ENCODE results near the gene UBE3A. TPM values are rescaled to one million over a fixed set of nuclear protein-coding genes. Genes with fewer than 3 reads are reported as not detected.

UBE3A gene
- total RNA-seq, 2 donors from 2014 or later = 61.1 to 79.8 TPM

DNA sequence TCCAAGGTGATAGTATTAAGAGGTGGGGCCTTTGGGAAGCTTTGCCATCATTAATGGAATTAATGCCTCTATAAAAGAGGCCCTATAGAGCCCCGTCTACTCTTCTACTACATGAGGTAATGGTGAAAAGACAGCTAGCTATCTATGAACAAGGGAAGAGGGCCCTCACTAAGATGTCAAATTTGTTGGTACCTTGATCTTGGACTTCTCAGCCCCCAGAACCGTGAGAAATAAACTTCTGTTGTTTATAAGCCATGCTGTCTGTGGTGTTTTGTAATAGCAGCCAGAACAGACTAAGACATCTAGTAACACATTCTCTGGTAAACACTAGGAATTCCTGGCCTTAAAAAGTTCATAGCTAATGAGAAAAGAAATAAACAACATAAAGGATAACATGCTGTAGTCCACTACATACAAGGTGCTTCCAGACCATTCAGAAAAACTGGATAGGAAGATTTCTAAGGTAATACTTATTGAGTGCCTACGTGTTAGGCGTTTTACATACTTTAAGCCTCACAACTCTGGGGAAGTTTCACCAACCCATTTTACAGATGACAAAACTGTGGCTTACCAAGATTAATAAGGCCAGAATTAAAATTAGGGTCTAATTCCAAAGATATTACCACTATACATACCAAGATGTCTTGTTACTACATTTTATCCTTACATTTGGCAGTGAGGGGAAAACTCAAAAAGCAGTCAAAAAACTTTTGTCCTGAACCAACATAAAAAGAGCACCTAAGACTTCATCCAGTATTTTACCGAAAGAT is 3.2 kb downstream of the UBE3A start:
- intact Hi-C loops (cut with DNase I) = loop anchor here (5.0 to 10.0 kb wide), 3 partner anchors 88 to 478 kb away; no protein-coding TSS in a partner anchor
- Histone ChIP-seq H3K9me3 (no peaks in the 10 kb centered on the region), H3K4me1 (replicated peaks) (no peaks in the 10 kb centered on the region), H3K36me3 (no peaks in the 10 kb centered on the region), H3K27me3 (replicated peaks; ENCODE audit: insufficient read depth) (no peaks in the 10 kb centered on the region), H3K4me3 (no peak overlapping the region), H3K27ac (no peak overlapping the region)
- TF ChIP-seq POLR2A (IDR thresholded peaks at IDR 0.05) (no peak), CTCF (IDR thresholded peaks at IDR 0.05) (no peak), POLR2AphosphoS5 (IDR thresholded peaks at IDR 0.05) (no peak)
- DNase-seq (ENCODE audit: low spot score) = no peak
- WGBS = 83% methylated on average over 5 of the region's 5 CpGs

GRCh38 chr15:25433118-25433865 is 5.5 kb downstream of the UBE3A start:
- Histone ChIP-seq H3K27me3 (replicated peaks; ENCODE audit: insufficient read depth) (no peaks in the 10 kb centered on the region), H3K4me1 (replicated peaks) (no peaks in the 10 kb centered on the region), H3K4me3 (no peak overlapping the region), H3K36me3 (no peaks in the 10 kb centered on the region), H3K9me3 (no peaks in the 10 kb centered on the region), H3K27ac (no peak overlapping the region)
- no peak for TF ChIP-seq CTCF (IDR thresholded peaks at IDR 0.05)
- TF ChIP-seq POLR2AphosphoS5 (IDR thresholded peaks at IDR 0.05) = no peak
- TF ChIP-seq POLR2A (IDR thresholded peaks at IDR 0.05) = no peak
- intact Hi-C loops (cut with DNase I) = loop anchor here (10.0 kb wide), 1 partner anchor 242 kb away; no protein-coding TSS in a partner anchor
- WGBS = 78% methylated on average over 20 of the region's 20 CpGs
- no peak for DNase-seq (ENCODE audit: low spot score)

DNA sequence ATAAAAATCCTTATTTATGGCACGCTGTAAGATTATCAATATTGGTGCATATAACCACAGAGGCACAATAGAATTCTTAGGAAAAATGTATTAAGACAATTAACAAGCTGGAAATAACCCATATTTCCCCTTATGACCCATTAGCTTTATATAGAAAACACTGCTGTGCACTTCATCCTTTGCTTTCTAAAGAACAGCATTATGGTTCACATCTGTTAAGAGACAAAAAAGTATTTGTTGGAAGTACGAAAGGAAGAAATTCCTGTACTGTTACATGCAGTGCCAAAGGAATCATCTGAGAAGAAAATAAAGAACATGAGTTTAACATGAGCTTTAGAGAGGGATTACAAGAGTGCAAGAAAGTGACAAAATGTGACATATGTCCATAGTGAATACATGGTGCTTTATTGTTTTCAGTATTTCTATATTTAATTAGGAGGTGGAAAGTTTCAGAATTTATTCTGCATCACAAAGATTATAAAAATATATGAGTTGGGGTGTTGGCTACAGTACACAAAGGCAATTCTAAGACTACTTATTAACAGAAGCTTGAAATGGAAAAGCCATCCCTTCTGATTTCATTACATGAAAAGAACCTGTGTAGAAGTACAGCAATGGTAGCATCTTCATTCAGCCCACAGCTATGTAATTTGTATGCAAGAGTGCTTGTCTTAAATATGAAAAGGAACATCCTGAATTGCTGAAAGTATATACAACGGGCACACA is 6.8 kb downstream of the UBE3A start:
- no peak for DNase-seq (ENCODE audit: low spot score)
- Histone ChIP-seq H3K36me3 (no peaks in the 10 kb centered on the region), H3K4me1 (replicated peaks) (peaks cover 2% of the 10 kb centered on the region), H3K27ac (no peak overlapping the region), H3K9me3 (no peaks in the 10 kb centered on the region), H3K4me3 (no peak overlapping the region), H3K27me3 (replicated peaks; ENCODE audit: insufficient read depth) (no peaks in the 10 kb centered on the region)
- TF ChIP-seq CTCF (IDR thresholded peaks at IDR 0.05) = no peak
- TF ChIP-seq POLR2A (IDR thresholded peaks at IDR 0.05) = no peak
- TF ChIP-seq POLR2AphosphoS5 (IDR thresholded peaks at IDR 0.05) = no peak
- WGBS = 54% methylated on average over 3 of the region's 3 CpGs
- intact Hi-C loops (cut with DNase I) = loop anchor here (10.0 kb wide), 1 partner anchor 243 kb away; no protein-coding TSS in a partner anchor

DNA sequence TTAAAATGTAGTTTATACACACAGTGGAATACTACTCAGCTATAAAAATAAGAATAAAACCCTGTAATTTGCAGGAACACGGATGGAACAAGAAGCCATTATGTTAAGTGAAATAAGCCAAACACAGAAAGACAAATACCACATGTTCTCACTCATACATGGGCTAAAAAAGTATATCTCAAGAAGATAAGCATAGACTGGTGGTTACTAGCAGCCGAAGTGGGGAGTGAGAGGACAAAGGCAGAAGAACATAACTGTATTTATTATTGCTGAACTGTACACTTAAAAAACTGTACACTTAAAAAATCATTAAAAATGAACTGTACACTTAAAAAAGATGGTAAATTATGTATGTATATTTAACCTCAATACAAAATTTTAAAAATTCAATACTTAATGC is 11.0 kb downstream of the UBE3A start:
- H3K27ac ChIP-seq = no peak overlapping the region
- WGBS = 66% methylated on average over 2 of the region's 2 CpGs
- peaks cover 5% of the 10 kb centered on the region for H3K4me1 ChIP-seq (replicated peaks)
- DNase-seq (ENCODE audit: low spot score) = no peak
- H3K27me3 ChIP-seq (replicated peaks; ENCODE audit: insufficient read depth) = no peaks in the 10 kb centered on the region
- intact Hi-C loops (cut with DNase I) = no loop called here
- TF ChIP-seq CTCF (IDR thresholded peaks at IDR 0.05) (no peak), POLR2AphosphoS5 (IDR thresholded peaks at IDR 0.05) (no peak), POLR2A (IDR thresholded peaks at IDR 0.05) (no peak)
- H3K9me3 ChIP-seq = no peaks in the 10 kb centered on the region
- no peak overlapping the region for H3K4me3 ChIP-seq
- no peaks in the 10 kb centered on the region for H3K36me3 ChIP-seq
